AG09309 (cell line): ENCODE measurements around the gene CDK6.

Experiments used
- DNase-seq: peaks from one replicate; pipeline ENCODE4 v3.0.0-alpha.2; 2010; ENCODE audit warnings: low read depth
- H3K4me3 ChIP-seq: 2 replicates; pipeline ENCODE4 v1.5.1; 2011; ENCODE audit warnings: mild to moderate bottlenecking, low read depth, low read length, moderate library complexity; ENCODE audit not compliant: control insufficient read depth
- CTCF ChIP-seq: IDR thresholded peaks from 2 replicates; pipeline ENCODE4 v1.5.1; 2011; ENCODE audit warnings: mild to moderate bottlenecking, low read depth, low read length, inconsistent platforms; ENCODE audit not compliant: insufficient read depth, control insufficient read depth; ENCODE audit errors: missing control alignments

The CDK6 gene

DNA sequence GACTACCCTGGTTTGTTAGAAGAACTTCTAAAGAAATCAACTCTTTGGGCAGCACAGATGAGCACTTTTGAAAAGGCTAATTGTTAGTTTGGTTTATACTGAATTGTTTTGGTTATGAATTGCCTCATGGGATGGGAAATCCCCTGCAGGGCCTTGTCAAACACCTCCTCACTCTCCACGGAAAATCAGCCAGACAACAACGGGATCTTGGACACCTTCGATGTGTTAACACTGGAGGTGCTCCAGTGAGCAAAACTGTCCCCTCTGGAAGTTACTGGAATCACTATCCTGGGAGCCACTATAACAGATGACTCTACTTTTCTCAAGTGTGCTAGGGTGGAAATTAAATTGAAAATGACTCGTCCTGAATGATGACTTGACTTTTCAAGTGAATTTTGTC lies 38.7 kb downstream of the CDK6 start:
- TF ChIP-seq CTCF: no peak
- no peak overlapping the region for H3K4me3 ChIP-seq
- DNase-seq: no peak

- TF ChIP-seq CTCF: no peak
- no peak overlapping the region for H3K4me3 ChIP-seq
- no peak for DNase-seq
Observed at GRCh38 chr7:92797284-92797683, 39.1 kb downstream of the CDK6 start.

DNA sequence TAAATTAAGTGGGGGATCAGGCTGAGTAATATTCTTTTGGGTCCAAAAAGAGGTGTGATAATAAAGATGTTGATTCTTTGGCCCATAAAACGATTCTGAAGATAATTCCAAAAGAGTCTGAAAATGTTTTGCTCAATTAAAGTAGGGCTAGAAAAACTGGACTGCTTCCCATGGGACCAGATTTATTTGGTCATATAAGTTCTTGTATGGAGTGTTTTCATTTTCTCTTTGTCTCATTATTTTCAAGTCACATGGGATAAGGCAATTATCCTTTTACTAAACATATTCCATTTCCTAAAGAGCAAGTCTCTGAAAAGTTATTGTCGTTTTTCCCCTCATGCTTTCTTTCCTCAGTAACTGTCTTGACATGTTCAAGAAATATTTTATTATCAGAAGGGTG lies 41.5 kb downstream of the CDK6 start:
- no peak overlapping the region for H3K4me3 ChIP-seq
- no peak for TF ChIP-seq CTCF
- no peak for DNase-seq

GRCh38 chr7:92794391-92794790 lies 42.0 kb downstream of the CDK6 start:
- no peak for TF ChIP-seq CTCF
- DNase-seq: no peak
- H3K4me3 ChIP-seq: no peak overlapping the region

- H3K4me3 ChIP-seq: no peak overlapping the region
- no peak for DNase-seq
- no peak for TF ChIP-seq CTCF
Observed at GRCh38 chr7:92793656-92794205, 42.6 kb downstream of the CDK6 start.

GRCh38 chr7:92790992-92791391 lies 45.4 kb downstream of the CDK6 start:
- DNase-seq: no peak
- TF ChIP-seq CTCF: no peak

GRCh38 chr7:92788559-92789183 lies 47.7 kb downstream of the CDK6 start:
- no peak for DNase-seq
- no peak for TF ChIP-seq CTCF
- no peak overlapping the region for H3K4me3 ChIP-seq

More at GRCh38 chr7:92790992-92791391, 45.4 kb downstream of the CDK6 start:
- no peak overlapping the region for H3K4me3 ChIP-seq
